GM12878 (cell line): Measurements from ENCODE around the gene ME1.

Source experiments
- EP300 ChIP-seq, 2 experiments: fragments of 150-350 bp in 1 of 2; IDR thresholded peaks; 2 replicates each; pipeline ENCODE4 v1.6.1; 2011 to 2012; ENCODE audit warnings: low read depth in 2 of 2, low read length in 2 of 2, borderline replicate concordance in 1 of 2, improper control_type of control experiment in 1 of 2, inconsistent platforms in 1 of 2; ENCODE audit not compliant: control insufficient read depth in 1 of 2
- HCFC1 ChIP-seq: fragments of 150-350 bp; IDR thresholded peaks from 2 replicates; pipeline ENCODE4 v1.6.1; 2014; ENCODE audit warnings: low read length
- MTA3 ChIP-seq: IDR thresholded peaks from 2 replicates; pipeline ENCODE4 v1.6.1; 2012; ENCODE audit warnings: low read length, inconsistent platforms, borderline replicate concordance
- MYC ChIP-seq: IDR thresholded peaks from 2 replicates; pipeline ENCODE4 v1.6.1; 2011; ENCODE audit warnings: mild to moderate bottlenecking, low read length, moderate library complexity, inconsistent platforms; ENCODE audit not compliant: insufficient read depth, insufficient replicate concordance, insufficient read length, severe bottlenecking
- NR2C2 ChIP-seq: IDR thresholded peaks from 2 replicates; pipeline ENCODE4 v1.6.1; 2011; ENCODE audit warnings: borderline replicate concordance, low read depth; ENCODE audit not compliant: control insufficient read depth, insufficient read length
- POLR2AphosphoS5 ChIP-seq: IDR thresholded peaks from 2 replicates; pipeline ENCODE4 v1.6.1; 2011; ENCODE audit warnings: mild to moderate bottlenecking, low read length, inconsistent platforms
- RAD21 ChIP-seq: IDR thresholded peaks from 2 replicates; pipeline ENCODE4 v1.6.1; 2011; ENCODE audit warnings: mild to moderate bottlenecking, low read depth, low read length, moderate library complexity; ENCODE audit not compliant: insufficient read depth
- SMC3 ChIP-seq: IDR thresholded peaks from 2 replicates; pipeline ENCODE4 v1.6.1; 2011; ENCODE audit warnings: low read length, improper control_type of control experiment, borderline replicate concordance
- SP1 ChIP-seq: IDR thresholded peaks from one replicate; pipeline ENCODE4 v1.6.1; 2011; ENCODE audit warnings: low read depth, low read length
- WRNIP1 ChIP-seq: IDR thresholded peaks from 2 replicates; pipeline ENCODE4 v1.6.1; 2011; ENCODE audit warnings: low read depth, low read length, improper control_type of control experiment, borderline replicate concordance
- TF ChIP-seq, protein P1 (sequence below), 3 experiments: IDR thresholded peaks in 2 of 3; conservative IDR thresholded peaks in 1 of 3; 2 replicates each; pipeline ENCODE4 v1.5.1; 2011; ENCODE audit warnings: low read depth in 3 of 3, low read length in 3 of 3, mild to moderate bottlenecking in 3 of 3, control low read depth in 2 of 3, moderate library complexity in 2 of 3, inconsistent platforms in 1 of 3, mixed read lengths in 1 of 3; ENCODE audit not compliant: control insufficient read depth in 2 of 3, insufficient read depth in 1 of 3; ENCODE audit errors: extremely low read depth in 1 of 3
- TF ChIP-seq, protein P2 (sequence below): IDR thresholded peaks from 2 replicates; pipeline ENCODE4 v1.6.1; 2012; ENCODE audit warnings: mild to moderate bottlenecking, low read depth, low read length
- TF ChIP-seq, protein P3 (sequence below): fragments of 450-650 bp; IDR thresholded peaks from 2 replicates; pipeline ENCODE4 v1.6.1; 2017; ENCODE audit warnings: mild to moderate bottlenecking

DNA sequence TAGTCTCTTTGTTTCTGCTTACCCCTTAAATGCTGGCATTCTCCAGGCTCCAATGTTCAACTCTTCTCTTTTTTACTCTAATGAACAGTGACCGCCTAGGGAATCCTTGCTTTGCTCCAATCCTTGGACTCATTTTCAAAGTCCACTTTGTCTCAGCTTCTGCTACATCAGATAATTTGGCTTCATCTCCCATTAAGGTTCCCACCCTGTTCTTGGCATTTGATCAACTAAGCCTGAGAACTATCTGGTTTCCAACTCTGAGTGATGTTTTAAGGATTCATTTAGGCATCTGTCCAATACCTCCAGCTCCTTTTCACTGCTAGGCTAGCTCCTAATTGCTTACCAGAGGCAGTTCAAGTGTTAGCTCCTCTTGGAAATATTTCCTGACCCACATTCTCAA lies 64.9 kb downstream of the ME1 start:
- TF ChIP-seq SP1 (no peak), MYC (no peak), NR2C2 (no peak), EP300 (IDR thresholded peaks at IDR 0.05; ENCODE audit: borderline replicate concordance in 1 of 2, control insufficient read depth in 1 of 2, low read depth in 2 of 2, low read length in 2 of 2) (no peak), RAD21 (no peak), SMC3 (no peak), WRNIP1 (no peak), MTA3 (no peak), POLR2AphosphoS5 (no peak), HCFC1 (no peak)
- TF ChIP-seq, protein P1, sequence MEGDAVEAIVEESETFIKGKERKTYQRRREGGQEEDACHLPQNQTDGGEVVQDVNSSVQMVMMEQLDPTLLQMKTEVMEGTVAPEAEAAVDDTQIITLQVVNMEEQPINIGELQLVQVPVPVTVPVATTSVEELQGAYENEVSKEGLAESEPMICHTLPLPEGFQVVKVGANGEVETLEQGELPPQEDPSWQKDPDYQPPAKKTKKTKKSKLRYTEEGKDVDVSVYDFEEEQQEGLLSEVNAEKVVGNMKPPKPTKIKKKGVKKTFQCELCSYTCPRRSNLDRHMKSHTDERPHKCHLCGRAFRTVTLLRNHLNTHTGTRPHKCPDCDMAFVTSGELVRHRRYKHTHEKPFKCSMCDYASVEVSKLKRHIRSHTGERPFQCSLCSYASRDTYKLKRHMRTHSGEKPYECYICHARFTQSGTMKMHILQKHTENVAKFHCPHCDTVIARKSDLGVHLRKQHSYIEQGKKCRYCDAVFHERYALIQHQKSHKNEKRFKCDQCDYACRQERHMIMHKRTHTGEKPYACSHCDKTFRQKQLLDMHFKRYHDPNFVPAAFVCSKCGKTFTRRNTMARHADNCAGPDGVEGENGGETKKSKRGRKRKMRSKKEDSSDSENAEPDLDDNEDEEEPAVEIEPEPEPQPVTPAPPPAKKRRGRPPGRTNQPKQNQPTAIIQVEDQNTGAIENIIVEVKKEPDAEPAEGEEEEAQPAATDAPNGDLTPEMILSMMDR (IDR thresholded peaks at IDR 0.05 in 2 of 3, conservative IDR thresholded peaks at IDR 0.05 in 1 of 3; ENCODE audit: control insufficient read depth in 2 of 3, extremely low read depth in 1 of 3, insufficient read depth in 1 of 3, low read depth in 3 of 3, low read length in 3 of 3) = no peak
- TF ChIP-seq, protein P2, sequence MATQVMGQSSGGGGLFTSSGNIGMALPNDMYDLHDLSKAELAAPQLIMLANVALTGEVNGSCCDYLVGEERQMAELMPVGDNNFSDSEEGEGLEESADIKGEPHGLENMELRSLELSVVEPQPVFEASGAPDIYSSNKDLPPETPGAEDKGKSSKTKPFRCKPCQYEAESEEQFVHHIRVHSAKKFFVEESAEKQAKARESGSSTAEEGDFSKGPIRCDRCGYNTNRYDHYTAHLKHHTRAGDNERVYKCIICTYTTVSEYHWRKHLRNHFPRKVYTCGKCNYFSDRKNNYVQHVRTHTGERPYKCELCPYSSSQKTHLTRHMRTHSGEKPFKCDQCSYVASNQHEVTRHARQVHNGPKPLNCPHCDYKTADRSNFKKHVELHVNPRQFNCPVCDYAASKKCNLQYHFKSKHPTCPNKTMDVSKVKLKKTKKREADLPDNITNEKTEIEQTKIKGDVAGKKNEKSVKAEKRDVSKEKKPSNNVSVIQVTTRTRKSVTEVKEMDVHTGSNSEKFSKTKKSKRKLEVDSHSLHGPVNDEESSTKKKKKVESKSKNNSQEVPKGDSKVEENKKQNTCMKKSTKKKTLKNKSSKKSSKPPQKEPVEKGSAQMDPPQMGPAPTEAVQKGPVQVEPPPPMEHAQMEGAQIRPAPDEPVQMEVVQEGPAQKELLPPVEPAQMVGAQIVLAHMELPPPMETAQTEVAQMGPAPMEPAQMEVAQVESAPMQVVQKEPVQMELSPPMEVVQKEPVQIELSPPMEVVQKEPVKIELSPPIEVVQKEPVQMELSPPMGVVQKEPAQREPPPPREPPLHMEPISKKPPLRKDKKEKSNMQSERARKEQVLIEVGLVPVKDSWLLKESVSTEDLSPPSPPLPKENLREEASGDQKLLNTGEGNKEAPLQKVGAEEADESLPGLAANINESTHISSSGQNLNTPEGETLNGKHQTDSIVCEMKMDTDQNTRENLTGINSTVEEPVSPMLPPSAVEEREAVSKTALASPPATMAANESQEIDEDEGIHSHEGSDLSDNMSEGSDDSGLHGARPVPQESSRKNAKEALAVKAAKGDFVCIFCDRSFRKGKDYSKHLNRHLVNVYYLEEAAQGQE = no peak
- TF ChIP-seq, protein P3, sequence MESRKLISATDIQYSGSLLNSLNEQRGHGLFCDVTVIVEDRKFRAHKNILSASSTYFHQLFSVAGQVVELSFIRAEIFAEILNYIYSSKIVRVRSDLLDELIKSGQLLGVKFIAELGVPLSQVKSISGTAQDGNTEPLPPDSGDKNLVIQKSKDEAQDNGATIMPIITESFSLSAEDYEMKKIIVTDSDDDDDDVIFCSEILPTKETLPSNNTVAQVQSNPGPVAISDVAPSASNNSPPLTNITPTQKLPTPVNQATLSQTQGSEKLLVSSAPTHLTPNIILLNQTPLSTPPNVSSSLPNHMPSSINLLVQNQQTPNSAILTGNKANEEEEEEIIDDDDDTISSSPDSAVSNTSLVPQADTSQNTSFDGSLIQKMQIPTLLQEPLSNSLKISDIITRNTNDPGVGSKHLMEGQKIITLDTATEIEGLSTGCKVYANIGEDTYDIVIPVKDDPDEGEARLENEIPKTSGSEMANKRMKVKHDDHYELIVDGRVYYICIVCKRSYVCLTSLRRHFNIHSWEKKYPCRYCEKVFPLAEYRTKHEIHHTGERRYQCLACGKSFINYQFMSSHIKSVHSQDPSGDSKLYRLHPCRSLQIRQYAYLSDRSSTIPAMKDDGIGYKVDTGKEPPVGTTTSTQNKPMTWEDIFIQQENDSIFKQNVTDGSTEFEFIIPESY = no peak
